IMR-90 (cell line): Measurements from ENCODE around the gene SLC2A2. TPM values are rescaled to one million over a fixed set of nuclear protein-coding genes. Genes with fewer than 3 reads are reported as not detected.

Experiments used
- ATAC-seq: fragments of 200-7000 bp; cut with Tn5 transposase; 2 replicates; pipeline ENCODE4 v1.9.1; 2020; ENCODE audit warnings: low read depth, mild to moderate bottlenecking, moderate library complexity
- BruUV-seq: library from RNA; stranded (reverse); fragments of 400-500 nt; replicated peaks from 2 replicates; lab custom pipeline; 2021; lab: Mats Ljungman, UMichigan
- CTCF ChIA-PET: fragments of 300-600 bp; formaldehyde crosslinking; extraction: SDS; loops from one replicate; lab custom pipeline; 2021; ENCODE audit warnings: antibody characterized with exemption; lab: Yijun Ruan, JAX
- POLR2A ChIA-PET: fragments of 300-600 bp; sonication (Branson Sonifier 250); formaldehyde crosslinking; loops from one replicate; lab custom pipeline; 2022; ENCODE audit warnings: antibody characterized with exemption; ENCODE audit not compliant: unreplicated experiment; lab: Charles Lee
- DNase-seq: peaks from one replicate; pipeline ENCODE4 v3.0.0; 2013
- H2AFZ ChIP-seq: replicated peaks from 2 replicates; pipeline ENCODE3; 2013; ENCODE audit warnings: low read length, mild to moderate bottlenecking; ENCODE audit not compliant: poor library complexity
- H2AK5ac ChIP-seq: 2 replicates; pipeline ENCODE4 v1.6.1; 2013; ENCODE audit warnings: low read depth, low read length, inconsistent platforms
- H2AK9ac ChIP-seq: replicated peaks from 2 replicates; pipeline ENCODE3; 2013; ENCODE audit warnings: mild to moderate bottlenecking, low read depth, low read length, moderate library complexity; ENCODE audit not compliant: poor library complexity
- H2BK120ac ChIP-seq: 2 replicates; pipeline ENCODE4 v1.6.1; 2013; ENCODE audit warnings: low read depth, low read length, inconsistent platforms
- H2BK15ac ChIP-seq: 3 replicates; pipeline ENCODE4 v1.6.1; 2013; ENCODE audit warnings: low read depth, low read length, inconsistent platforms
- H2BK20ac ChIP-seq: 2 replicates; pipeline ENCODE4 v1.6.1; 2013; ENCODE audit warnings: low read depth, mild to moderate bottlenecking, inconsistent platforms, low read length, moderate library complexity
- H2BK5ac ChIP-seq: 2 replicates; pipeline ENCODE4 v1.6.1; 2013; ENCODE audit warnings: mild to moderate bottlenecking, low read depth, low read length, inconsistent platforms; ENCODE audit not compliant: poor library complexity, severe bottlenecking
- H3K14ac ChIP-seq: replicated peaks from 2 replicates; pipeline ENCODE4 v1.6.1; 2013; ENCODE audit warnings: low read depth, low read length, inconsistent platforms
- H3K18ac ChIP-seq: 2 replicates; pipeline ENCODE4 v1.6.1; 2013; ENCODE audit warnings: low read depth, low read length, control low read depth
- H3K23ac ChIP-seq: 2 replicates; pipeline ENCODE4 v1.6.1; 2013; ENCODE audit warnings: low read depth, low read length, inconsistent platforms
- H3K27ac ChIP-seq: 2 replicates; pipeline ENCODE4 v1.5.1; 2013; ENCODE audit warnings: mild to moderate bottlenecking, control low read depth, low read length; ENCODE audit not compliant: insufficient read depth
- H3K27me3 ChIP-seq: 2 replicates; pipeline ENCODE4 v1.6.1; 2013; ENCODE audit warnings: low read length; ENCODE audit not compliant: control insufficient read depth, insufficient read depth
- H3K36me3 ChIP-seq: 2 replicates; pipeline ENCODE4 v1.6.1; 2013; ENCODE audit warnings: low read length, mixed read lengths; ENCODE audit not compliant: control insufficient read depth, insufficient read depth
- H3K4ac ChIP-seq: 2 replicates; pipeline ENCODE4 v1.6.1; 2013; ENCODE audit warnings: low read depth, low read length, inconsistent platforms
- H3K4me1 ChIP-seq: 2 replicates; pipeline ENCODE4 v1.6.1; 2013; ENCODE audit warnings: low read length, mixed read lengths; ENCODE audit not compliant: control insufficient read depth, insufficient read depth
- H3K4me2 ChIP-seq: 2 replicates; pipeline ENCODE4 v1.6.1; 2013; ENCODE audit warnings: low read depth, mild to moderate bottlenecking, control low read depth, low read length, moderate library complexity
- H3K4me3 ChIP-seq: 2 replicates; pipeline ENCODE4 v1.5.1; 2013; ENCODE audit warnings: low read depth, mild to moderate bottlenecking, control low read depth, low read length, moderate library complexity; ENCODE audit not compliant: insufficient read depth
- H3K56ac ChIP-seq: 2 replicates; pipeline ENCODE4 v1.6.1; 2013; ENCODE audit warnings: low read length, inconsistent platforms; ENCODE audit not compliant: insufficient read depth; ENCODE audit errors: extremely low read depth
- H3K79me1 ChIP-seq, 2 experiments: 2 replicates each; pipeline ENCODE4 v1.6.1; 2013; ENCODE audit warnings: low read length in 2 of 2, inconsistent platforms in 1 of 2, low read depth in 1 of 2
- H3K9ac ChIP-seq: 2 replicates; pipeline ENCODE4 v1.6.1; 2013; ENCODE audit warnings: low read depth, low read length, control low read depth
- H3K9me1 ChIP-seq: 2 replicates; pipeline ENCODE4 v1.6.1; 2013; ENCODE audit warnings: low read length, inconsistent platforms; ENCODE audit not compliant: insufficient read depth
- H3K9me3 ChIP-seq: 2 replicates; pipeline ENCODE4 v1.6.1; 2013; ENCODE audit warnings: low read length; ENCODE audit not compliant: control insufficient read depth, insufficient read depth
- H4K20me1 ChIP-seq: 2 replicates; pipeline ENCODE4 v1.6.1; 2013; ENCODE audit warnings: low read length, inconsistent platforms; ENCODE audit not compliant: insufficient read depth
- H4K5ac ChIP-seq: 2 replicates; pipeline ENCODE4 v1.6.1; 2013; ENCODE audit warnings: mild to moderate bottlenecking, low read depth, low read length, control low read depth
- H4K8ac ChIP-seq, 2 experiments: 2 replicates each; pipeline ENCODE4 v1.6.1; 2013; ENCODE audit warnings: low read depth in 2 of 2, low read length in 2 of 2, control low read depth in 1 of 2, inconsistent platforms in 1 of 2
- H4K91ac ChIP-seq: 2 replicates; pipeline ENCODE4 v1.6.1; 2013; ENCODE audit warnings: low read depth, low read length, inconsistent platforms; ENCODE audit not compliant: insufficient read depth
- CTCF ChIP-seq: conservative IDR thresholded peaks from 2 replicates; pipeline ENCODE4 v1.5.1; 2012; ENCODE audit warnings: mild to moderate bottlenecking, low read depth, low read length, improper control_type of control experiment
- MXI1 ChIP-seq: IDR thresholded peaks from 2 replicates; pipeline ENCODE4 v1.6.1; 2012; ENCODE audit warnings: low read depth, mild to moderate bottlenecking, low read length, moderate library complexity, borderline replicate concordance
- RCOR1 ChIP-seq: IDR thresholded peaks from 2 replicates; pipeline ENCODE4 v1.6.1; 2012; ENCODE audit warnings: mild to moderate bottlenecking, low read length, improper control_type of control experiment; ENCODE audit not compliant: insufficient replicate concordance
- RFX5 ChIP-seq: IDR thresholded peaks from 2 replicates; pipeline ENCODE4 v1.8.0; 2012; ENCODE audit warnings: low read depth, mild to moderate bottlenecking, low read length, moderate library complexity
- WGBS, 2 experiments: methylation state at CpG; one replicate each; pipeline versions ENCODE4 v1.1.5 to v1.1.7; 2013; ENCODE audit warnings: missing lambda C conversion rate in 2 of 2; ENCODE audit not compliant: insufficient read length in 1 of 2; ENCODE audit errors: extremely low coverage in 2 of 2; 5-methylcytosine and 5-hydroxymethylcytosine counted together
- dilution Hi-C: fragments of 300-500 bp; cut with HindIII; formaldehyde crosslinking; loops from one replicate; pipeline ENCODE4 v1.14.3; 2018; ENCODE audit warnings: low sequenced_read_pairs; ENCODE audit not compliant: unreplicated experiment
- in situ Hi-C: fragments of 300-500 bp; cut with MboI; formaldehyde crosslinking; loops from 3 replicates; pipeline ENCODE4 v1.14.3; 2019; ENCODE audit warnings: low sequenced_read_pairs, inconsistent platforms, mixed read lengths
- intact Hi-C: fragments of 100-400 bp; cut with micrococcal nuclease; formaldehyde crosslinking; loops from 2 replicates; pipeline ENCODE4 v1.10.0; 2022
- polyA plus RNA-seq, 3 experiments: library from polyadenylated mRNA; depleted of rRNA; stranded (reverse); fragments of >200 nt; gene quantifications; 2 replicates each; pipeline ENCODE4 v1.2.3, GENCODE V29; 2012; ENCODE audit warnings: low replicate concordance in 1 of 3
- total RNA-seq: library from RNA; depleted of rRNA; stranded (reverse); fragments of >200 nt; gene quantifications from 2 replicates; pipeline ENCODE4 v1.2.3, GENCODE V29; 2012
- TF ChIP-seq, protein P1 (sequence below): fragments of 150-350 bp; IDR thresholded peaks from 2 replicates; pipeline ENCODE4 v1.6.1; 2016; ENCODE audit warnings: low read depth, mild to moderate bottlenecking, low read length, moderate library complexity, borderline replicate concordance

SLC2A2 gene
- total and polyA plus RNA-seq, 2 of the 4 experiments (the other 2 are of a cell fraction) = not detected

- no peak overlapping the region for H2BK5ac ChIP-seq
- peaks cover 3% of the 10 kb centered on the region; the same call in 1 of the 2 replicates for H3K4me1 ChIP-seq
- no peaks in the 10 kb centered on the region for H3K9me3 ChIP-seq
- no peak overlapping the region for H2AK9ac ChIP-seq
- no peaks in the 10 kb centered on the region for H4K20me1 ChIP-seq
- dilution Hi-C loops = no loop called here
- no peak overlapping the region for H2AK5ac ChIP-seq
- no peak overlapping the region for H2BK15ac ChIP-seq
- no peak overlapping the region for H3K14ac ChIP-seq
- H3K18ac ChIP-seq = no peak overlapping the region
- no peak for ATAC-seq
- H4K8ac ChIP-seq = no peak overlapping the region
- H2AFZ ChIP-seq = no peak overlapping the region
- in situ Hi-C loops = loop anchor here (5.0 to 10.0 kb wide), 2 partner anchors 84 to 518 kb away; no protein-coding TSS in a partner anchor
- no peak overlapping the region for H3K56ac ChIP-seq
- H3K4me3 ChIP-seq = no peak overlapping the region
- no TSS peak for BruUV-seq
- H3K23ac ChIP-seq = no peak overlapping the region
- no peaks in the 10 kb centered on the region for H3K79me1 ChIP-seq
- ChIA-PET POLR2A (interaction anchor here (0.5 kb wide), 1 partner anchor 43 kb away, joined by 9 read pairs; no protein-coding TSS in a partner anchor), CTCF (no interaction called here)
- H3K4ac ChIP-seq = no peak overlapping the region
- H3K9me1 ChIP-seq = no peaks in the 10 kb centered on the region
- intact Hi-C loops = loop anchor here (5.0 kb wide), 1 partner anchor 416 kb away; the partner anchor contains the start of gene TNIK
- WGBS, 2 experiments = no CpG with 5 or more reads among the region's 4 CpGs
- no peak overlapping the region for H4K5ac ChIP-seq
- no peak overlapping the region for H2BK20ac ChIP-seq
- no peak overlapping the region for H3K9ac ChIP-seq
- H3K36me3 ChIP-seq = no peaks in the 10 kb centered on the region
- TF ChIP-seq RCOR1 (no peak), RFX5 (no peak), CTCF (no peak), MXI1 (no peak)
- TF ChIP-seq, protein P1, sequence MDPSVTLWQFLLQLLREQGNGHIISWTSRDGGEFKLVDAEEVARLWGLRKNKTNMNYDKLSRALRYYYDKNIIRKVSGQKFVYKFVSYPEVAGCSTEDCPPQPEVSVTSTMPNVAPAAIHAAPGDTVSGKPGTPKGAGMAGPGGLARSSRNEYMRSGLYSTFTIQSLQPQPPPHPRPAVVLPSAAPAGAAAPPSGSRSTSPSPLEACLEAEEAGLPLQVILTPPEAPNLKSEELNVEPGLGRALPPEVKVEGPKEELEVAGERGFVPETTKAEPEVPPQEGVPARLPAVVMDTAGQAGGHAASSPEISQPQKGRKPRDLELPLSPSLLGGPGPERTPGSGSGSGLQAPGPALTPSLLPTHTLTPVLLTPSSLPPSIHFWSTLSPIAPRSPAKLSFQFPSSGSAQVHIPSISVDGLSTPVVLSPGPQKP = no peak
- H3K27me3 ChIP-seq = no peaks in the 10 kb centered on the region
- no peak for DNase-seq
- H3K27ac ChIP-seq = no peak overlapping the region
- no peak overlapping the region for H4K91ac ChIP-seq
- no peak overlapping the region for H3K4me2 ChIP-seq
- no peak overlapping the region for H2BK120ac ChIP-seq
Observed at GRCh38 chr3:171046760-171047159, 20.2 kb upstream of the SLC2A2 start.
